ENCODE measurements around the gene SPACDR. TPM values are rescaled to one million over a fixed set of nuclear protein-coding genes. Genes with fewer than 3 reads are reported as not detected.

SPACDR gene
- total and polyA plus RNA-seq, 2 donors (not counting 1 experiment from before 2014, with no cell fraction given) = 2.1 to 3.7 TPM

GRCh38 chr7:100406767-100407166, 57.3 kb downstream of the SPACDR start:
- Histone ChIP-seq H3K9ac (ENCODE audit: low read length) (no peak overlapping the region), H2AFZ (ENCODE audit: insufficient read depth, low read depth, low read length, poor library complexity, severe bottlenecking) (no peak overlapping the region), H3K27me3 (replicated peaks in 1 of 4; ENCODE audit: control extremely low read depth in 1 of 4, control insufficient read depth in 3 of 4, insufficient read depth in 4 of 4, low read length in 3 of 4) (no peaks in the 10 kb centered on the region), H3K79me2 (ENCODE audit: control insufficient read depth, insufficient read depth, low read length) (no peaks in the 10 kb centered on the region), H3K4me1 (ENCODE audit: control insufficient read depth in 2 of 2, insufficient read depth in 2 of 2, low read length in 2 of 2) (peaks cover 15 to 20% of the 10 kb centered on the region in 2 donors), H3K36me3 (replicated peaks in 1 of 2; ENCODE audit: control extremely low read depth in 1 of 2, control insufficient read depth in 1 of 2, extremely low read depth in 1 of 2, insufficient read depth in 2 of 2, low read length in 1 of 2) (peaks cover 0 to 15% of the 10 kb centered on the region in 2 experiments), H3K27ac (ENCODE audit: low read length in 2 of 2) (no peak overlapping the region), H3K9me3 (ENCODE audit: control extremely low read depth in 1 of 3, control insufficient read depth in 2 of 3, insufficient read depth in 1 of 3, low read length in 2 of 3) (no peaks in the 10 kb centered on the region), H3K4me3 (ENCODE audit: control extremely low read depth in 1 of 5, extremely low read depth in 1 of 5, insufficient read depth in 1 of 5, low read depth in 2 of 5, low read length in 4 of 5) (no peak overlapping the region), H3K4me2 (replicated peaks; ENCODE audit: low read depth, low read length, poor library complexity, severe bottlenecking) (no peak overlapping the region), H4K20me1 (ENCODE audit: control insufficient read depth, insufficient read depth, low read length, poor library complexity, severe bottlenecking) (no peaks in the 10 kb centered on the region)
- Mint-ChIP-seq H3K4me3 (no peak overlapping the region), H3K9me3 (ENCODE audit: insufficient read depth) (no peaks in the 10 kb centered on the region), H3K4me1 (peaks cover 9% of the 10 kb centered on the region), H3K27me3 (no peaks in the 10 kb centered on the region), H3K27ac (no peak overlapping the region)
- POLR2A ChIA-PET = interaction anchor here (0.6 to 2.4 kb wide), 5 partner anchors 10 to 207 kb away, joined by 4 to 11 read pairs (median 9); partner anchors contain the start of genes MEPCE and ZCWPW1
- no peak for ATAC-seq (ENCODE audit: low read depth)
- CTCF ChIA-PET = interaction anchor here (0.6 to 4.4 kb wide), 35 partner anchors 10 to 493 kb away, joined by 3 to 67 read pairs (median 7); partner anchors contain the start of genes GPC2, MEPCE, PILRB and PVRIG
- WGBS (ENCODE audit: insufficient coverage) = 70% methylated on average over 2 of the region's 6 CpGs
- no peak for DNase-seq
- TF ChIP-seq CTCF (IDR thresholded peaks at IDR 0.05) = no peak
- TF ChIP-seq EZH2 (IDR thresholded peaks at IDR 0.05; ENCODE audit: borderline replicate concordance, insufficient read depth, low read depth, low read length, poor library complexity, severe bottlenecking) = no peak
- intact Hi-C loops (cut with micrococcal nuclease) = loop anchor here (1.0 to 2.0 kb wide), 4 partner anchors 37 to 274 kb away; partner anchors contain the start of gene PILRB

Other genes with a start within 250 kb of the SPACDR start
- gene PVRIG, start 244.3 kb downstream of the SPACDR start, total RNA-seq = 51.2 and 51.4 TPM in 2 replicates
- 6.7 and 16.2 TPM in 2 replicates for gene PVRIG, start 244.3 kb downstream of the SPACDR start, polyA plus RNA-seq
- gene SPDYE3, start 156.6 kb downstream of the SPACDR start, total RNA-seq = not detected in 2 replicates
- gene SPDYE3, start 156.6 kb downstream of the SPACDR start, polyA plus RNA-seq = not detected in 2 replicates
- gene PILRB, start 106.1 kb downstream of the SPACDR start, total RNA-seq = 162 and 174 TPM in 2 replicates
- 304 and 391 TPM in 2 replicates for gene PILRB, start 106.1 kb downstream of the SPACDR start, polyA plus RNA-seq
- 9.8 and 10.3 TPM in 2 replicates for gene PILRA, start 90.8 kb downstream of the SPACDR start, total RNA-seq
- 8.4 and 23.0 TPM in 2 replicates for gene PILRA, start 90.8 kb downstream of the SPACDR start, polyA plus RNA-seq
- gene ZCWPW1, start 35.6 kb downstream of the SPACDR start, total RNA-seq = 22.7 and 28.0 TPM in 2 replicates
- gene ZCWPW1, start 35.6 kb downstream of the SPACDR start, polyA plus RNA-seq = 11.3 and 16.5 TPM in 2 replicates
- gene MEPCE, start 34.4 kb downstream of the SPACDR start, total RNA-seq = 90.6 and 96.3 TPM in 2 replicates
- gene MEPCE, start 34.4 kb downstream of the SPACDR start, polyA plus RNA-seq = 54.5 and 57.2 TPM in 2 replicates
- 55.2 and 60.5 TPM in 2 replicates for gene PPP1R35, start 27.8 kb downstream of the SPACDR start, total RNA-seq
- gene PPP1R35, start 27.8 kb downstream of the SPACDR start, polyA plus RNA-seq = 65.0 and 104 TPM in 2 replicates
- 92.8 and 95.0 TPM in 2 replicates for gene TSC22D4, start 15.0 kb upstream of the SPACDR start, total RNA-seq
- 55.5 and 80.2 TPM in 2 replicates for gene TSC22D4, start 15.0 kb upstream of the SPACDR start, polyA plus RNA-seq
- gene NYAP1, start 19.7 kb upstream of the SPACDR start, total RNA-seq = not detected in 2 replicates
- 0.06 TPM in 1 of 2 replicates, not detected in the other for gene NYAP1, start 19.7 kb upstream of the SPACDR start, polyA plus RNA-seq
- gene AGFG2, start 74.9 kb upstream of the SPACDR start, total RNA-seq = 11.0 and 11.6 TPM in 2 replicates
- 5.6 and 11.0 TPM in 2 replicates for gene AGFG2, start 74.9 kb upstream of the SPACDR start, polyA plus RNA-seq
- gene SAP25, start 109.6 kb upstream of the SPACDR start, total RNA-seq = 46.3 and 51.7 TPM in 2 replicates
- 63.5 and 71.9 TPM in 2 replicates for gene SAP25, start 109.6 kb upstream of the SPACDR start, polyA plus RNA-seq
- gene LRCH4, start 121.9 kb upstream of the SPACDR start, total RNA-seq = 288 and 289 TPM in 2 replicates
- gene LRCH4, start 121.9 kb upstream of the SPACDR start, polyA plus RNA-seq = 289 and 294 TPM in 2 replicates
- gene FBXO24, start 122.1 kb upstream of the SPACDR start, total RNA-seq = 1.6 and 2.2 TPM in 2 replicates
- gene FBXO24, start 122.1 kb upstream of the SPACDR start, polyA plus RNA-seq = 1.2 and 1.8 TPM in 2 replicates
- 14.3 and 17.5 TPM in 2 replicates for gene PCOLCE, start 138.1 kb upstream of the SPACDR start, total RNA-seq
- 4.9 and 5.3 TPM in 2 replicates for gene PCOLCE, start 138.1 kb upstream of the SPACDR start, polyA plus RNA-seq
- gene MOSPD3, start 148.3 kb upstream of the SPACDR start, total RNA-seq = 17.3 and 18.8 TPM in 2 replicates
- gene MOSPD3, start 148.3 kb upstream of the SPACDR start, polyA plus RNA-seq = 16.7 and 19.2 TPM in 2 replicates
- 8.3 and 10.0 TPM in 2 replicates for gene TFR2, start 177.3 kb upstream of the SPACDR start, total RNA-seq
- gene TFR2, start 177.3 kb upstream of the SPACDR start, polyA plus RNA-seq = 4.2 and 5.9 TPM in 2 replicates
- gene ACTL6B, start 192.2 kb upstream of the SPACDR start, total RNA-seq = not detected in 2 replicates
- gene ACTL6B, start 192.2 kb upstream of the SPACDR start, polyA plus RNA-seq = not detected in 2 replicates
- 127 TPM in 2 replicates for gene GNB2, start 209.5 kb upstream of the SPACDR start, total RNA-seq
- 211 and 221 TPM in 2 replicates for gene GNB2, start 209.5 kb upstream of the SPACDR start, polyA plus RNA-seq
- 134 and 140 TPM in 2 replicates for gene GIGYF1, start 230.0 kb upstream of the SPACDR start, total RNA-seq
- gene GIGYF1, start 230.0 kb upstream of the SPACDR start, polyA plus RNA-seq = 45.9 and 47.1 TPM in 2 replicates
- gene POP7, start 241.9 kb upstream of the SPACDR start, total RNA-seq = 13.0 and 14.4 TPM in 2 replicates
- 8.8 and 15.2 TPM in 2 replicates for gene POP7, start 241.9 kb upstream of the SPACDR start, polyA plus RNA-seq